ENCODE measurements around the gene STPG1. TPM values are rescaled to one million over a fixed set of nuclear protein-coding genes. Genes with fewer than 3 reads are reported as not detected.
A peak's percentile ranks its signal among the peaks of the same experiment; 100 is the strongest.

Gene STPG1
- total RNA-seq, 6 donors from 2014 or later: 5.5 to 20.1 (median 8.2) TPM

GRCh38 chr1:24325587-24326449 is 87.8 kb downstream of the STPG1 start:
- Histone ChIP-seq H3K4me1 (peaks cover 10 to 18% (median 12%) of the 10 kb centered on the region in 4 donors), H3K9me3 (no peaks in the 10 kb centered on the region), H3K27ac (no peak overlapping the region), H3K4me3 (no peak overlapping the region), H3K36me3 (no peaks in the 10 kb centered on the region), H3K27me3 (peaks cover 0 to 11% (median 1%) of the 10 kb centered on the region in 4 donors)
- TF ChIP-seq EP300 (IDR thresholded peaks at IDR 0.05) (no peak), POLR2A (IDR thresholded peaks at IDR 0.05) (no peak), POLR2AphosphoS5 (IDR thresholded peaks at IDR 0.05) (no peak)
- TF ChIP-seq, protein P1, sequence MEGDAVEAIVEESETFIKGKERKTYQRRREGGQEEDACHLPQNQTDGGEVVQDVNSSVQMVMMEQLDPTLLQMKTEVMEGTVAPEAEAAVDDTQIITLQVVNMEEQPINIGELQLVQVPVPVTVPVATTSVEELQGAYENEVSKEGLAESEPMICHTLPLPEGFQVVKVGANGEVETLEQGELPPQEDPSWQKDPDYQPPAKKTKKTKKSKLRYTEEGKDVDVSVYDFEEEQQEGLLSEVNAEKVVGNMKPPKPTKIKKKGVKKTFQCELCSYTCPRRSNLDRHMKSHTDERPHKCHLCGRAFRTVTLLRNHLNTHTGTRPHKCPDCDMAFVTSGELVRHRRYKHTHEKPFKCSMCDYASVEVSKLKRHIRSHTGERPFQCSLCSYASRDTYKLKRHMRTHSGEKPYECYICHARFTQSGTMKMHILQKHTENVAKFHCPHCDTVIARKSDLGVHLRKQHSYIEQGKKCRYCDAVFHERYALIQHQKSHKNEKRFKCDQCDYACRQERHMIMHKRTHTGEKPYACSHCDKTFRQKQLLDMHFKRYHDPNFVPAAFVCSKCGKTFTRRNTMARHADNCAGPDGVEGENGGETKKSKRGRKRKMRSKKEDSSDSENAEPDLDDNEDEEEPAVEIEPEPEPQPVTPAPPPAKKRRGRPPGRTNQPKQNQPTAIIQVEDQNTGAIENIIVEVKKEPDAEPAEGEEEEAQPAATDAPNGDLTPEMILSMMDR (IDR thresholded peaks at IDR 0.05): no peak
- DNase-seq (no peak), ATAC-seq (ENCODE audit: low FRiP score in 2 of 2) (no peak)
- WGBS, 2 donors: 86 to 88% methylated on average over 4 to 7 of the region's 7 CpGs

- no peak overlapping the region for H3K4me3 ChIP-seq
- WGBS, 2 donors: 83 to 90% methylated on average over 5 to 6 of the region's 6 CpGs
- no peak overlapping the region for H3K27ac ChIP-seq
- H3K9me3 ChIP-seq: no peaks in the 10 kb centered on the region
- no peaks in the 10 kb centered on the region for H3K36me3 ChIP-seq
- DNase-seq (no peak), ATAC-seq (ENCODE audit: low FRiP score in 2 of 2) (no peak)
- peaks cover 10 to 18% (median 12%) of the 10 kb centered on the region in 4 donors for H3K4me1 ChIP-seq
- peaks cover 0 to 11% (median 1%) of the 10 kb centered on the region in 4 donors for H3K27me3 ChIP-seq
- no peak for TF ChIP-seq POLR2A (IDR thresholded peaks at IDR 0.05)
- TF ChIP-seq, protein P1 (IDR thresholded peaks at IDR 0.05): no peak
- TF ChIP-seq POLR2AphosphoS5 (IDR thresholded peaks at IDR 0.05): no peak
- TF ChIP-seq EP300 (IDR thresholded peaks at IDR 0.05): no peak
Measured at GRCh38 chr1:24324903-24325302, 88.7 kb downstream of the STPG1 start.

DNA sequence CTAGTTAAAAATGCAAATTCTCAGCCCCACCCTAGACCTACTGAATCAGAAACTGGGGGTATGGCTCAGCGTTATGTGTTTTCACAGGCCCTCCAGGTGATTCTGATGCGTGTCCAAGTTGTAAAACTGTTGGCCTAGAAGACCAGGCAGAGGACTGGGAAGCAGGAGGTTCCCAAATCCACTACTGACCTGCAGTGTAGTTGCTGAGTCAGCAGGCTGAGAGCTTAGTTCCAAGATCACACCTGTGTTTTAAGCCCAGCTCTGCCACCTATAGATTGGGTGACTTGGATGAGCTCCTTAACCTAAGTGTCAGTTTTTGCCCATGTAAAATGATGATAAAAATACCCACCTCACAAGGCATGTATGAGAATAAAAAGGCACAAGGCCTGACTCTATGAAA is 90.3 kb downstream of the STPG1 start:
- Histone ChIP-seq H3K27me3 (peaks cover 0 to 11% (median 1%) of the 10 kb centered on the region in 4 donors), H3K4me1 (peaks cover 15 to 32% (median 24%) of the 10 kb centered on the region in 4 donors), H3K4me3 (no peak overlapping the region), H3K9me3 (no peaks in the 10 kb centered on the region), H3K36me3 (no peaks in the 10 kb centered on the region), H3K27ac (no peak overlapping the region)
- DNase-seq (no peak), ATAC-seq (ENCODE audit: low FRiP score in 2 of 2) (no peak)
- 98 to 100% methylated on average over 2 of the region's 2 CpGs for WGBS, 2 donors
- TF ChIP-seq POLR2A (IDR thresholded peaks at IDR 0.05) (no peak), EP300 (IDR thresholded peaks at IDR 0.05) (no peak), POLR2AphosphoS5 (IDR thresholded peaks at IDR 0.05) (no peak)
- TF ChIP-seq, protein P1 (IDR thresholded peaks at IDR 0.05): no peak

- Histone ChIP-seq H3K4me3 (peak overlapping the region; percentile 20 to 57 (median 46)), H3K9me3 (no peaks in the 10 kb centered on the region), H3K36me3 (no peaks in the 10 kb centered on the region), H3K27ac (peak overlapping the region in 1 of 4 donors; percentile 73), H3K4me1 (peaks cover 15 to 32% (median 25%) of the 10 kb centered on the region in 4 donors), H3K27me3 (peaks cover 0 to 11% (median 1%) of the 10 kb centered on the region in 4 donors)
- DNase-seq: peak in 1 of 2 donors; percentile 88
- WGBS, 2 donors: 35 to 47% methylated on average over 20 to 33 of the region's 33 CpGs
- TF ChIP-seq EP300 (IDR thresholded peaks at IDR 0.05): no peak
- TF ChIP-seq POLR2A (IDR thresholded peaks at IDR 0.05): no peak
- TF ChIP-seq, protein P1 (IDR thresholded peaks at IDR 0.05): no peak
- TF ChIP-seq POLR2AphosphoS5 (IDR thresholded peaks at IDR 0.05): no peak
- peak in 1 of 2 donors; percentile 61 for ATAC-seq (ENCODE audit: low FRiP score in 2 of 2)
Measured at GRCh38 chr1:24322470-24323177, 91.0 kb downstream of the STPG1 start.

Data from upper lobe of left lung (tissue), 6 donors.